HG03064 (cell line): Measurements from ENCODE around the gene CCL17.
"Not testable (repeated sequence)": the region's sequence is repeated elsewhere in the genome, so short reads cannot be mapped to it uniquely, and the experiment has no call there.

Experiments
- ATAC-seq: cut with Tn5 transposase; IDR thresholded peaks from one replicate; pipeline ENCODE4 v1.9.1; 2021; ENCODE audit warnings: low read depth; ENCODE audit not compliant: unreplicated experiment

Gene CCL17

DNA sequence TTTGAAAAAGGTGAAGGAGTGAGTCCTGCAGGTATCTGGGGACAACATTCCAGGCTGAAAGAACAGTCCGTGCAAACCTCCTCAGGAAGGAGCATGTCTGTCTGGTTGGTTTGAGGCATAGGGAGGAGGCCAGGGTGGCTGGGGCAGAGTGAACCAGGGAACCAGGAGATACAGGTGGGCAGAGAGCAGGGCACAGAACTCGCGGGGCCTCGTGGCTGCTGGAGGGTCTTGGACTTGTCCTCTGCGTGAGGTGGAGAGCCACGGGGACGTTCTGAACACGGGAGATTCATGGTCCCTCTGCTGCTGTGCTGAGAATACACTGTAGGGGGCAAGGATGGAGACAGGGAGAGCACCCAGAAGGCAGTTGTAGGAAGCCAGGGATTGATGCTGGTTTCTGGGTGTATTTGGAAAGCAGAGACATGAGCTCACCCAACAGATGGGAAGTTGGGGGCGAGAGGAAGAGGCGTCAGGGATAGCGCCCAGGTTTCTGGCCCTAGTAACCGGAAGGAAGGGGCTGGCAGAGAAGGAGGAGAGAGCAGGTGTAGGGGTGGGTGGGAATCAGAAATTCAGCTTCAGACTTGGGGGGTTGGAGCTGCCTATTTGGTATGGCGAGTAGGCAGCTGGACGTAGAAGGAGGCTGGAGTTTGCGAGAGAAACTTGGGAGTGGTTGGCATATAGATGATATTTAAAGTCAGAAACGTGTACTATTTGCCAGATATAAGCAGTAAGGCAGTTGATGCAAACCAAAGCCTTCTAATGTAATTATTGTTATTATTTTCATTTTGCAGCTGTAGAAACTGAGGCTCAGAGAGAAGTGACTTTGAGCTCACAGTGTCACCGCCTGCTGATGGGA lies at the start of gene CCL17:
TSS of gene CCL17 (plus strand) at position 803 of the 853 bp plus-strand sequence. CDS start 9,166 bp downstream, outside the sequence.
- no peak for ATAC-seq

GRCh38 chr16:57355898-57356414 lies 48.6 kb upstream of the CCL17 start:
- no peak for ATAC-seq

- no peak for ATAC-seq
Measured at GRCh38 chr16:57356547-57356946, 48.0 kb upstream of the CCL17 start.

DNA sequence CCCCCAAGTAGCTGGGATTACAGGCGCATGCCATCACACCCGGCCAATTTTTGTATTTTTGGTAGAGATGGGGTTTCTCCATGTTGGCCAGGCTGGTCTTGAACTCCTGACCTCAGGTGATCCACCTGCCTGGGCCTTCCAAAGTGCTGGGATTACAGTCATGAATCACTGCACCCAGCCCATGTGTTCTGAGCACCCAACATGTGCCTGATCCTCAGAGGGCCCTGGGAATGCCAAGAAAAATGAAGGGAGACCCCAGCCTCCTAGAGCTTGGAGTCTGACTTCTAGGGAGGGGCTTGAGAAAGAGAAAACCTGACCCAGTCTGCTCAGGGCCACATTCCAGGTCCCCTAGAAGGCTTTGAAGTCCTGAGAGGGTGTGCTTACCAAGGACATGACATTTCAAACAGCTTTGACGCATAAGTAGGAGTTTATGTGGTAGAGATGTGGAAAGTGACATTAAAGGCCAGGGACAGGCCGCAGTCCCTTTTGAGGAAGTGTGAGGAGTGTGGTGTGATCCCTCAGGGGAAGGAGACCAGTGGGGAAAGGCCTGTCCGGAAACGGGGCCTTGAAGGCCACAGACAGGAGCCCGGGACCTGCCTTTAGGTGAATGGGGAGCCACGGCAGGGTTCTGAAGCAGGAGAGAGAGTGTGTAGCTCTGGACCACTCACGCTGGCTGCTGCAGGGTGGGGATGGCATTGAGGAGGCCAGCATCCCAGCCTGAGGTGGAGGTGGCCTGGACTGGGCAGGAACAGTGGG lies 47.1 kb upstream of the CCL17 start:
- ATAC-seq: no peak

- peak; percentile 12 for ATAC-seq
Measured at GRCh38 chr16:57358086-57358420, 46.5 kb upstream of the CCL17 start.

DNA sequence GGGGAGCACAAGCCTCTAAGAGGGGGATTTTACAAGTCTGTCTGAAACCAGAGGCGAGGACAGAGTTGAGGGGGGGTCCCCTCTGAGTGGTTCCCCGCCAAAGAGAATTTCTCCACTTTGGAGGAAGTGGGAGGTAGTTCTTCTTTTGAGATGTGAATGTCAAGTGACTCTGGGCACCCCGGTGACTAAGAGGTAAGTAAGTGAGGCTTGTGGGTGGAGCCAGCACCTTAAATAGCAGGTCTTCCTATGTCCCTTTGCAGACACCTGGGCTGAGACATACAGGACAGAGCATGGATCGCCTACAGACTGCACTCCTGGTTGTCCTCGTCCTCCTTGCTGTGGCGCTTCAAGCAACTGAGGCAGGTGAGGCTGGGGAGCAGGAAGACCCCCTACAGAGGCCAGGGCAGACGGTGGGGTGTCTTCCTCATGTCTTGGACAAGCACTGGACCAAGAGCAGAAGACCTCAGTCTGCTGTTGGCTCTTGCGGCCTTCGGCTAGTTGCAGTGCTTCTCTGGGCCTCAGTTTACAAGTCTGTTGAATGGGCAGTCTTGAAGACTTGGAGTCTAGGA lies 46.0 kb upstream of the CCL17 start, which contains the start of gene CCL22:
TSS of gene CCL22 (plus strand) at position 257 of the 569 bp plus-strand sequence. CDS start at position 291, 34 bp downstream.
- peak; percentile 43 for ATAC-seq

- ATAC-seq: no peak
Measured at GRCh38 chr16:57360321-57360935, 44.1 kb upstream of the CCL17 start.

DNA sequence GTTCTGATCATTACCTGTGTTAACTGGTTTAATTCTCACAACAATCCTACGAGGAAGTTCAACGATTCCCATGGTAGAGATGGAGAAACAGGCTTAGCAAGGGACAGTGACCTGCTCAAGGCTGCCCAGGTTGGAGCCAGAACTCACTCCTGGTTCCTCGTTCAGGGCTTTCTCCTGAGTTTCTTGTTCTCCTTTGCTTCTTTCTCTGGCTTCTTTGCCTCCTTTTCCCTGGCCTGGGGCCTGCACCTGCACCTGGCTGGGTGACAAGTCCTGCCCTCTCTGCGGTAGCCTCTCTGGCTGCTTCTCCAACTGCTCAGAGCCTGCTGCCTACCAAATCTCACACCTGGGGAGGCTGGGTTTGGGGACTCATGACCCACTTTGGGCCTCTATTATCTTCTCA lies 43.2 kb upstream of the CCL17 start:
- ATAC-seq: no peak

GRCh38 chr16:57364143-57364542 lies 40.4 kb upstream of the CCL17 start:
- no peak for ATAC-seq

DNA sequence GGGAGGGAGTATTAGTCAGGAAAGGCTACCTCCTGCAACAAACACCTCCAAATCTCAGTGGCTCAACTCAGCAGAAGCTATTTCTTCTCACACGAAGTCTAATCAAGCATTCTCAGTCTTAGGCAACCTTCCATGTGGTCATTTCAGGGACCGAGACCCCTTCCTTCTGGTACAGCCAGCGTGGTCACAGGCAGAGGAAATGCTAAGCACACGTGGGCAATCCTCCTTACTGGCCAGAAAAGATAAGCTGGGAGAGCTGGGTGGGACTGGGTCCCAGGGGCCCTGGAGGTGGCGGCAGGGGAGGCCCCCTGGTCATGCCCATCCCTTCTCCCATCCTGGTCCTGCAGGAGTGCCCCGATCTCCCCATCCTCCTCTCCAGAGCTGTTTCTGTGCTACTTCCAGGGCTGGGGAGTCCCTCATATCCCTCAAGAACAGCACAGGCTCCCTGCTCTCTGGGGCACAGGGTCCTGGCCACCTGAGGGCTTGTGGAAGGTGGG lies 38.0 kb upstream of the CCL17 start:
- no peak for ATAC-seq

DNA sequence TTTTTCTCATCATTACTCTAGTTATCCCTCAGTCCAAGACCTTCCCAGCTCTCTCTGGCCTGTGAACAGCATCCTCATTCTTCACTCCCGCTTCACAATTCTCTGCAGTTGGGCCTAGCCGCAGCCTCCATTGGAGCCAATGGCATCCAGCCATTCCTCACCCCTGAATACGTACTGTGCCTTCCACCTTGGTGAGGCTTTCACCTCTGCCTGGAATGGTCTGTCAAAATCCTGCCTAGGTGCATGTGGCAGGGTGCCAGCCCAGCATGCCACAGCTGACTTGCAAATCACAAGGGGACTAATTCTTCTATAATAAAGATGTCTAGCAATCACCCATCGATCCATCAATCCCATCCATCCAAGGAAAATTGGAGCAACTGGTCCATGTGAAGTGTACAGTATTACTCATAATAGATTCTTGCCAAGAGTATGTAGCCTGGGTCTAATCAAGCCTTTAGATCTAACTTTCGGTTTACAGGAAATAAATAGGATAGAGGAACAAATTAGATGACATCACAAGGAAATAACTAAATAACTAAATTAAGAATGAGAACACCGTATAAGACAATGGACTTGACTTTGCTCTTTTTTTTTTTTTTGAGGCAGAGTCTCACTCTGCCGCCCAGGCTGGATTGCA lies 37.3 kb upstream of the CCL17 start:
- ATAC-seq: no peak

- ATAC-seq: no peak
Measured at GRCh38 chr16:57371494-57372371, 32.8 kb upstream of the CCL17 start.

DNA sequence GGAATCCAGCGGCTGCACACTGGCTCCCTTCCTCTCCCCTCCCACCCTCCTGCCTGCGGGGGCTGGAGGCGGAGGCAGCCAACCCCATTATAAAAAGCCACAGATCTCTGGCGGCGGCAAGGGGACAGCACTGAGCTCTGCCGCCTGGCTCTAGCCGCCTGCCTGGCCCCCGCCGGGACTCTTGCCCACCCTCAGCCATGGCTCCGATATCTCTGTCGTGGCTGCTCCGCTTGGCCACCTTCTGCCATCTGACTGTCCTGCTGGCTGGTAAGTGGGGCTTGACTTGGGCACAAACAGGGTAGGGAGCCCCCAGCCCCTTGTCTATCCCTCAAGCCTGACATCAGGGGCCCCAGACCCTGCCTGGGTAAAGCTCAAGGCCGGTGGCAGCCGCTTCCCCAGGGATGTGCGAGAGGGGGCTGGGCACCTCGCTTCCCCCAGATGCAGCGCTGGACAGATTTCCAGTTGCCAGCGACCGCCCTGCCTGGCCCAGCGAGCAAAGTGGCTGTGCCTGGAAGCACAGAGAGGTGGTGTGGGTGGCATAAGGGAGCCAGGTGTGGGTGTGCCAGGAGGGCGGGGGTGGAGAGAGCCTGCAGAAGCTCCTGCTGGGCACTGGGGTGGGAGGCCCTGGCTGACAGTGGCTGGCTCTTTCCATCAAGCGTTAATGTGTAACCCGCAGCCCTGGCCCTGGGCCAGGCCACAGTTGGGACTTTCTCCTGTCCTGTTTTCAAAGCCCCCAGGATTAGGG lies 32.0 kb upstream of the CCL17 start, which contains the start of gene CX3CL1:
TSS of gene CX3CL1 (plus strand) at position 119 of the 745 bp plus-strand sequence. CDS start at position 198, 79 bp downstream.
- ATAC-seq: no peak

GRCh38 chr16:57373117-57373947 lies 31.2 kb upstream of the CCL17 start:
- ATAC-seq: no peak

GRCh38 chr16:57374067-57374534 lies 30.5 kb upstream of the CCL17 start:
- no peak for ATAC-seq

GRCh38 chr16:57374925-57375465 lies 29.6 kb upstream of the CCL17 start:
- ATAC-seq: not testable (repeated sequence)

- no peak for ATAC-seq
Measured at GRCh38 chr16:57376313-57376818, 28.2 kb upstream of the CCL17 start.
